Measurements from ENCODE around the gene NR5A2.

Gene NR5A2

GRCh38 chr1:200038325-200038980, 10.9 kb downstream of the NR5A2 start:
- no peak overlapping the region for H3K4me3 ChIP-seq (replicated peaks; ENCODE audit: low read depth, low read length)
- TF ChIP-seq CTCF (IDR thresholded peaks at IDR 0.05; ENCODE audit: low read depth, low read length, missing control alignments), result no peak
- DNase-seq (ENCODE audit: extremely low read depth, low read depth), result no peak

- no peak for DNase-seq (ENCODE audit: extremely low read depth, low read depth)
- no peak for TF ChIP-seq CTCF (IDR thresholded peaks at IDR 0.05; ENCODE audit: low read depth, low read length, missing control alignments)
- H3K4me3 ChIP-seq (replicated peaks; ENCODE audit: low read depth, low read length), result peak overlapping the region; percentile 20
These were observed 11.7 kb downstream of the NR5A2 start for GRCh38 chr1:200038981-200039848.

GRCh38 chr1:200039849-200040474, 12.5 kb downstream of the NR5A2 start:
- peak overlapping the region; percentile 20 for H3K4me3 ChIP-seq (replicated peaks; ENCODE audit: low read depth, low read length)
- TF ChIP-seq CTCF (IDR thresholded peaks at IDR 0.05; ENCODE audit: low read depth, low read length, missing control alignments), result no peak
- DNase-seq (ENCODE audit: extremely low read depth, low read depth), result no peak

- no peak for TF ChIP-seq CTCF (IDR thresholded peaks at IDR 0.05; ENCODE audit: low read depth, low read length, missing control alignments)
- no peak for DNase-seq (ENCODE audit: extremely low read depth, low read depth)
- H3K4me3 ChIP-seq (replicated peaks; ENCODE audit: low read depth, low read length), result no peak overlapping the region
These were observed 13.1 kb downstream of the NR5A2 start for GRCh38 chr1:200040481-200041138.

GRCh38 chr1:200041337-200042118, 14.0 kb downstream of the NR5A2 start:
- DNase-seq (ENCODE audit: extremely low read depth, low read depth), result no peak
- no peak overlapping the region for H3K4me3 ChIP-seq (replicated peaks; ENCODE audit: low read depth, low read length)
- TF ChIP-seq CTCF (IDR thresholded peaks at IDR 0.05; ENCODE audit: low read depth, low read length, missing control alignments), result no peak

- no peak overlapping the region for H3K4me3 ChIP-seq (replicated peaks; ENCODE audit: low read depth, low read length)
- DNase-seq (ENCODE audit: extremely low read depth, low read depth), result no peak
- TF ChIP-seq CTCF (IDR thresholded peaks at IDR 0.05; ENCODE audit: low read depth, low read length, missing control alignments), result no peak
These were observed 14.6 kb downstream of the NR5A2 start for GRCh38 chr1:200042119-200042551.

Measured in HFF-Myc (cell line).